ENCODE data around the gene INMT. TPM values are rescaled to one million over a fixed set of nuclear protein-coding genes. Genes with fewer than 3 reads are reported as not detected.

Gene INMT
- total RNA-seq, 1 donor from 2014 or later, result 35.5 TPM

DNA sequence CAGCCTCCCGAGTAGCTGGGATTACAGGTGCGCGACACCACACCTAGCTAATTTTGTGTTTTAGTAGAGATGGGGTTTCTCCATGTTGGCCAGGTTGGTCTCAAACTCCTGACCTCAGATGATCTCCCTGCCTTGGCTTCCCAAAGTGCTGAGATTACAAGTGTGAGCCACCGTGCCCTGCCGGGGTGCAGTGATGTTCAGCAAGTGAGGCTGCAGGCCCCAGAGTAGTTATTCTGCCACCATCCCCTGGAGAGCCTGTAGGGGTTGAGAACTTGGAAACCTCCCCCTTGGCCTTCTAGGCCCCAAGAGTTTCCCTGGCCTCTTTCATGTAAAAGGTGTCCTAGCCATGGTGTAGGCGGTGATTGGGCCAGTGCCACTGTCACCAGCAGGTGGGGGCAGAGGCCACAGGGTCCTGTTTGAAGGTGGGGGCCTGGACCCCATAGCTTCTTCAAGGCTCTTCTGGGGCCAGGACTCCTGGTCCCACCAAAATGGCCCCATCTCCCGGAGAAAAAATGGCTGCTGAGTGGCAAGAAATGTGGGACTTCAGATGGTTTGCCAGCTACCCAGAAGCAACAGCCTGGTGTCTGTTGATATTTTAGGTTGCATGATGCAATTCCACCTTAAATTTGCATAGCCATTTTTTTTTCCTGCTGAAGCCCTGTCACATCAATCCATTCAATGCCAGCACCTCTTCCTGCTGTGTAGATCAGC lies 25.5 kb upstream of the INMT start:
- Histone ChIP-seq H3K36me3 (ENCODE audit: control insufficient read depth in 3 of 3, insufficient read depth in 3 of 3, low read length in 3 of 3) (no peaks in the 10 kb centered on the region), H3K27me3 (ENCODE audit: control insufficient read depth in 3 of 3, insufficient read depth in 3 of 3, low read length in 3 of 3) (peaks cover 0 to 14% (median 0%) of the 10 kb centered on the region in 3 donors), H3K4me1 (ENCODE audit: control insufficient read depth in 3 of 3, insufficient read depth in 3 of 3, low read length in 3 of 3) (peaks cover 0 to 10% (median 0%) of the 10 kb centered on the region in 3 donors), H3K9me3 (ENCODE audit: control insufficient read depth in 3 of 3, low read length in 3 of 3) (no peaks in the 10 kb centered on the region), H3K9ac (ENCODE audit: low read depth in 1 of 3, low read length in 3 of 3) (no peak overlapping the region), H3K4me3 (ENCODE audit: low read length in 3 of 3) (no peak overlapping the region), H3K27ac (ENCODE audit: low read depth, low read length) (no peak overlapping the region)

DNA sequence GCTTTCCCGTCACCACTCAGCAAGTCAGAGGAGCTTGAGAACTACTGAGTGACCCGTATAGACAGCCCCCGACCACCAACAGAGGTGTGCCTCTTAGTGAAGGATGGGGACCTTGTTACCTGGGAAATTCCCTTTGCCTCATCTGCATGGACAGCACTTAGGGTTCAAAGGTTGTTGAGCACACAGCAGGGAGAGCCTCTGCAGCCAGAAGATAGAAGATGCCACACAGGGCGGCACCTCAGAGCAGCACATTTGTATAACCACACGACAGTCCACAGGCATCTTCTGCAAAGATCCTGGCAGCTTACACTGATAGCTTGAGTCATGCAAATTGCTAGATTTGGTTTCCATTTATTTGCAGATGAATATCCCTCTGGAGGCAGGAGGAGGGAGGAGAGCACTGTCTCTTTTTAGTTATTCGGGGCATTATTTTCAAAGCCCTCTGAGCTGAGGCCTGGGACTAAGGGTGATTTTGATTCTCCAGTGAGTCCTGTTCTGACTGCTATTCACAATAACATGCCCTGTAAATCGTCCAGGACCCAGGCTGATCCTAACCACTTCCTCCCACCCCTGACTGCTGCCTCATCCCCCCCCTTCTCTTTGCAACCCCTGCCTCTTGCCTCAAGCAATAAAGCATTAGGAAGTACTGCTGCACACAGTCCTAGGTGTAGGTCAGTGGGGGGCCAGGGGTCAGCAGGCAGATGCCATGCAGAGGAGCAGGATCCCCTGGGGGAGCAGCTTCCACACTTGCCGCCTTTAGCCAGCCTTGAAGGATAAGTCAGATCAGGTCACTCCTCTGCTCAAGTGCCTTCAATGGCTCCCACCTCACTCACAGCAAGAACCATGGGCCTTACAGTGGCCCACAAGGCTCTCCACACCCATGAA lies 24.6 kb upstream of the INMT start:
- H3K9ac ChIP-seq (ENCODE audit: low read depth in 1 of 3, low read length in 3 of 3), result peak overlapping the region in 1 of 3 donors; percentile 33
- no peaks in the 10 kb centered on the region for H3K9me3 ChIP-seq (ENCODE audit: control insufficient read depth in 3 of 3, low read length in 3 of 3)
- peaks cover 0 to 16% (median 0%) of the 10 kb centered on the region in 3 donors for H3K27me3 ChIP-seq (ENCODE audit: control insufficient read depth in 3 of 3, insufficient read depth in 3 of 3, low read length in 3 of 3)
- no peak overlapping the region for H3K4me3 ChIP-seq (ENCODE audit: low read length in 3 of 3)
- H3K4me1 ChIP-seq (ENCODE audit: control insufficient read depth in 3 of 3, insufficient read depth in 3 of 3, low read length in 3 of 3), result peaks cover 0 to 10% (median 0%) of the 10 kb centered on the region in 3 donors
- no peak overlapping the region for H3K27ac ChIP-seq (ENCODE audit: low read depth, low read length)
- no peaks in the 10 kb centered on the region for H3K36me3 ChIP-seq (ENCODE audit: control insufficient read depth in 3 of 3, insufficient read depth in 3 of 3, low read length in 3 of 3)

DNA sequence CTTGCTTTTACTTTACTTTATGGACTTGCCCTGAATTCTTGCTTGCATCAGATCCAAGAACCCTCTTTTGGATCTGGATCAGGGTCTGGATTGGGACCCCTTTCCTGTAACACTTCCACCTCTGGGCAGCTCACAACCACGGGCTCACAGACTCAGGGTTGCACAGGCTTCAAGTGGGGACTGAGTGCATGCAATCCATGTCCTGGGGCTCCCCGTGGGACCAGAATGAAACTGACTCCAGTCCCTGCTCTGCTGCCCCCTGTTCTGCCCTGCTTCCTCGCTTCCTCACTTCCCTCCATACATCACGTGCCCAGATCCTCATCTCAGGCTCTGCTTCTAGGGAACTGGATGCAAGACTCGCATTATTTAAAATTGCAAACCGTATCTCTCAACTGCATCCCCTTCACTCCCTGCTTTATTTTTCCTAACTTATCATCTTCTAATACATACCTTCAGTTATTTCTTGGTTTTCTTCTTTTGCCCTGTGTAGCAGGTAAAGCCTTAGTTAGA lies 23.3 kb upstream of the INMT start:
- no peak overlapping the region for H3K9ac ChIP-seq (ENCODE audit: low read depth in 1 of 3, low read length in 3 of 3)

DNA sequence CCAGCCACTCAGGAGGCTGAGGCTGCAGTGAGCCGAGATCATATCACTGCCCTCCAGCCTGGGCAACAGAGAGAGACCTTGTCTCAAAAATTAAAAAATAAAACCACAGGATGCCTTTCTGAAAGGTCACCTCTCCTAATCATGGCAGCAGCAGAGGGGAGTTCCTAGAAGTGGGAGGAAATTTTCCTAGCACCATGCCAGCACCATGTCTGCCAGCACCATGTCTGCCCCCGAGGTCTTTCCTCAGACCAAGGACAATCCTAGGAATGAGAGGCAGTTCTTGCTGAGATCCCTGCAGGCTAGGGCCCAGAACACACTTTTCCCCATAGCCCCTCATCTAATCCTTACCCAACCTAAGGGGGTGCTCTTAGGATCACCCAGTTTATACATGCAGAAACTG lies 22.3 kb upstream of the INMT start:
- no peak overlapping the region for H3K9ac ChIP-seq (ENCODE audit: low read depth in 1 of 3, low read length in 3 of 3)
- H3K4me3 ChIP-seq (ENCODE audit: low read length in 3 of 3), result no peak overlapping the region
- peaks cover 0 to 24% (median 0%) of the 10 kb centered on the region in 3 donors for H3K27me3 ChIP-seq (ENCODE audit: control insufficient read depth in 3 of 3, insufficient read depth in 3 of 3, low read length in 3 of 3)
- H3K9me3 ChIP-seq (ENCODE audit: control insufficient read depth in 3 of 3, low read length in 3 of 3), result no peaks in the 10 kb centered on the region
- no peak overlapping the region for H3K27ac ChIP-seq (ENCODE audit: low read depth, low read length)
- H3K36me3 ChIP-seq (ENCODE audit: control insufficient read depth in 3 of 3, insufficient read depth in 3 of 3, low read length in 3 of 3), result no peaks in the 10 kb centered on the region
- H3K4me1 ChIP-seq (ENCODE audit: control insufficient read depth in 3 of 3, insufficient read depth in 3 of 3, low read length in 3 of 3), result peaks cover 0 to 10% (median 0%) of the 10 kb centered on the region in 3 donors

More for the DNA sequence above, 23.3 kb upstream of the INMT start:
- Histone ChIP-seq H3K9me3 (ENCODE audit: control insufficient read depth in 3 of 3, low read length in 3 of 3) (no peaks in the 10 kb centered on the region), H3K27me3 (ENCODE audit: control insufficient read depth in 3 of 3, insufficient read depth in 3 of 3, low read length in 3 of 3) (peaks cover 0 to 22% (median 0%) of the 10 kb centered on the region in 3 donors), H3K27ac (ENCODE audit: low read depth, low read length) (no peak overlapping the region), H3K4me3 (ENCODE audit: low read length in 3 of 3) (no peak overlapping the region), H3K4me1 (ENCODE audit: control insufficient read depth in 3 of 3, insufficient read depth in 3 of 3, low read length in 3 of 3) (peaks cover 0 to 10% (median 0%) of the 10 kb centered on the region in 3 donors), H3K36me3 (ENCODE audit: control insufficient read depth in 3 of 3, insufficient read depth in 3 of 3, low read length in 3 of 3) (no peaks in the 10 kb centered on the region)

DNA sequence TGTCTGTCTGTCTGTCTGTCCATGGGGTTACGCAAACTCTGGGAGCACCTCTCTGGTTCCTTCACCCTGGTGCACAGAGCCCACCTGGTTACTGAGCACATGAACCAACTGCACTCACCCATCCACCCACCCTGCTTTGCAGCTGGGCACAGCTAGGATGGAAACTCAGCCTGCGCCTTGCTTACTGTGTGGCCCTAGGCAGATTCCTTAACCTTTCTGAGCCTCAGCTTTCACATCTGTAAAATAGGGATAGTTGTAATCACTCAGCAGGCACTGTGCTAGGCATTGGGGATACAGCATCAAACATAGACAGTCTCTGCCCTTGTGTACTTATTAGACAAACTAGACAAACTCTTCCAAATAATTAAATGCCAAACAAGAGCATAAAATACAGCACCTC lies 21.8 kb upstream of the INMT start:
- Histone ChIP-seq H3K9me3 (ENCODE audit: control insufficient read depth in 3 of 3, low read length in 3 of 3) (no peaks in the 10 kb centered on the region), H3K36me3 (ENCODE audit: control insufficient read depth in 3 of 3, insufficient read depth in 3 of 3, low read length in 3 of 3) (no peaks in the 10 kb centered on the region), H3K4me1 (ENCODE audit: control insufficient read depth in 3 of 3, insufficient read depth in 3 of 3, low read length in 3 of 3) (peaks cover 0 to 10% (median 0%) of the 10 kb centered on the region in 3 donors)

DNA sequence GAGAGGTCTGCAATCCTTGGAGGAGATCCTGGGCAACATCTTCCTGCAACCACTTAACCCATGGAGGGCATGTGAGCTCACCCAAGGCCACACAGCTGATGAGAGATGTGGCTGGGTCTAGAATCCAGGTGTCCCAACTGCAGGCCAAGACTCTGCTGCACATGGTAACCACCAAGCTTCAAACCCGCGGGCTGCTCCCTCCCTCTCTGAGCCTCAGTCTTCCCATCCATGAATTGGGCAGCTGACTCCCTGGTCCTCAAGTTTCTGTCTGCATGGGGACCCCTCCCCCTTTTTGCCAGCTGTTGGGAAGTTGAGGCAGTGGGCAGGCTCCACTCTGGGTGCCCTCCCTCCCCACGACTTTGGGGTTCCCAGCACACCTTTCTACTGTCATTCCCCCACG lies 20.9 kb upstream of the INMT start:
- Histone ChIP-seq H3K9ac (ENCODE audit: low read depth in 1 of 3, low read length in 3 of 3) (no peak overlapping the region), H3K9me3 (ENCODE audit: control insufficient read depth in 3 of 3, low read length in 3 of 3) (no peaks in the 10 kb centered on the region), H3K27me3 (ENCODE audit: control insufficient read depth in 3 of 3, insufficient read depth in 3 of 3, low read length in 3 of 3) (peaks cover 0 to 26% (median 0%) of the 10 kb centered on the region in 3 donors), H3K27ac (ENCODE audit: low read depth, low read length) (no peak overlapping the region), H3K4me1 (ENCODE audit: control insufficient read depth in 3 of 3, insufficient read depth in 3 of 3, low read length in 3 of 3) (peaks cover 0 to 10% (median 0%) of the 10 kb centered on the region in 3 donors), H3K36me3 (ENCODE audit: control insufficient read depth in 3 of 3, insufficient read depth in 3 of 3, low read length in 3 of 3) (no peaks in the 10 kb centered on the region), H3K4me3 (ENCODE audit: low read length in 3 of 3) (no peak overlapping the region)

More for the DNA sequence above, 21.8 kb upstream of the INMT start:
- Histone ChIP-seq H3K9ac (ENCODE audit: low read depth in 1 of 3, low read length in 3 of 3) (no peak overlapping the region), H3K27me3 (ENCODE audit: control insufficient read depth in 3 of 3, insufficient read depth in 3 of 3, low read length in 3 of 3) (peaks cover 0 to 26% (median 0%) of the 10 kb centered on the region in 3 donors), H3K4me3 (ENCODE audit: low read length in 3 of 3) (no peak overlapping the region), H3K27ac (ENCODE audit: low read depth, low read length) (no peak overlapping the region)

DNA sequence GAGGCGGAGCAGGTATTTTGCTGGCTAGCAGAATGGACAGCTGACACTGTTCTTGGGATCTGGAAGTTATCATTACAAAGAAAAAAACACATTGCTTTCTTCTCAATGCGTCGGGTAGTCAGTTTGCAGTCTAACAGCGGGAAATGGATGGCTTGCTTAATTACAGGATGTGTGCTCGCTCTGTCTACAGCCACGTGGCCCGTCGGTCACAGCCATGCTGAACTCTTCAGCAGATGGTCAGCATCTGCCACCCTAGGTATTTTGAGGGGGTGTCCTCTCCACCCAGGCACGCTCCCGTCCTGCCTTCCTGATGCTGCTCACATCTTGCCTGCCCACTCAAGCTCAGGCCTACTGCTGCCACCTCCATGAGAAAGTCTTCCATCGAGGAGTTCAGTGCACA lies 20.4 kb upstream of the INMT start:
- Histone ChIP-seq H3K4me1 (ENCODE audit: control insufficient read depth in 3 of 3, insufficient read depth in 3 of 3, low read length in 3 of 3) (peaks cover 0 to 10% (median 0%) of the 10 kb centered on the region in 3 donors), H3K9ac (ENCODE audit: low read depth in 1 of 3, low read length in 3 of 3) (no peak overlapping the region), H3K27ac (ENCODE audit: low read depth, low read length) (no peak overlapping the region), H3K4me3 (ENCODE audit: low read length in 3 of 3) (no peak overlapping the region), H3K9me3 (ENCODE audit: control insufficient read depth in 3 of 3, low read length in 3 of 3) (no peaks in the 10 kb centered on the region), H3K27me3 (ENCODE audit: control insufficient read depth in 3 of 3, insufficient read depth in 3 of 3, low read length in 3 of 3) (peaks cover 0 to 26% (median 0%) of the 10 kb centered on the region in 3 donors), H3K36me3 (ENCODE audit: control insufficient read depth in 3 of 3, insufficient read depth in 3 of 3, low read length in 3 of 3) (no peaks in the 10 kb centered on the region)

DNA sequence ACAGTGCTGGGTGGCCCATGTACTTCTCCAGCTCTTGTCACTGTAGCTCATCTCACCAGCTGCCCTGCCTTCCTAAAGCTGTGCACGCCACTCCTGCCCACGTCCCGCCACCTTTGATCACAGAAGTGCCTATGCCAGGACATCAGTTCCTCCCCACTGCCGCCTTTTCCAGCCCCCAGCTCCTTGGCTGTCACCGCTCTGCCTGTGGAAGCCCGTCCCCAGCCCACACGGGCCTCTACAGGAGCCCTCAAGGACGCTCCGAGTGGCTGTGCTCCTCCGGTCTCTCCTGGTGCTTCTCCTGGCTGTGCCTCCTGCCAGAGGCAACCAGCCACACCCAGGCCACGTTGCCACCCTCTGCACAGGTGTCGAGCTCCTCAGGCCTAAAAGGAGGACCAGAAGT lies 19.3 kb upstream of the INMT start:
- peaks cover 0 to 26% (median 0%) of the 10 kb centered on the region in 3 donors for H3K27me3 ChIP-seq (ENCODE audit: control insufficient read depth in 3 of 3, insufficient read depth in 3 of 3, low read length in 3 of 3)
- H3K9me3 ChIP-seq (ENCODE audit: control insufficient read depth in 3 of 3, low read length in 3 of 3), result no peaks in the 10 kb centered on the region
- H3K9ac ChIP-seq (ENCODE audit: low read depth in 1 of 3, low read length in 3 of 3), result no peak overlapping the region
- H3K36me3 ChIP-seq (ENCODE audit: control insufficient read depth in 3 of 3, insufficient read depth in 3 of 3, low read length in 3 of 3), result no peaks in the 10 kb centered on the region
- no peak overlapping the region for H3K4me3 ChIP-seq (ENCODE audit: low read length in 3 of 3)
- H3K4me1 ChIP-seq (ENCODE audit: control insufficient read depth in 3 of 3, insufficient read depth in 3 of 3, low read length in 3 of 3), result peaks cover 0 to 10% (median 0%) of the 10 kb centered on the region in 3 donors
- no peak overlapping the region for H3K27ac ChIP-seq (ENCODE audit: low read depth, low read length)

DNA sequence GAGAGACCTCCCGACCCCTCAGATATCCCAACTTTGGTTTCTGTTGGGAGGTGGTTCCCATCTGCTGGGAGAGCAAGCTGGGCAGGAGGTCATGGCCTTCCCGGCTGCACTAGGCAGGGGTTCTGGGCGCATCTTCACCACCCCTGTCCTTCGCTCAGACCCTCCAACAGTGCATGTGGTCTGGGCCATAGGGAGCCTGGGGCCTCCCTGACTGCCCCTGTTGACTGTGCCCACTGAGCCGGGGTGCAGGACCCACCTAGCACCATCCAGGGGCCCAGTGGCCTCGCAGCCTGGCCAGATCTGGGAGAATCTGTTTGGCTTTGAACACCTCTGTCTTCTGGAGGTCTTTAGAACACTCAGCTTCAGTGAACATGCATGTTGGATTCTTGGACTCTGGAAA lies 18.7 kb upstream of the INMT start:
- peaks cover 0 to 10% (median 0%) of the 10 kb centered on the region in 3 donors for H3K4me1 ChIP-seq (ENCODE audit: control insufficient read depth in 3 of 3, insufficient read depth in 3 of 3, low read length in 3 of 3)
- H3K27ac ChIP-seq (ENCODE audit: low read depth, low read length), result no peak overlapping the region
- H3K9ac ChIP-seq (ENCODE audit: low read depth in 1 of 3, low read length in 3 of 3), result no peak overlapping the region
- no peaks in the 10 kb centered on the region for H3K9me3 ChIP-seq (ENCODE audit: control insufficient read depth in 3 of 3, low read length in 3 of 3)
- peaks cover 0 to 26% (median 0%) of the 10 kb centered on the region in 3 donors for H3K27me3 ChIP-seq (ENCODE audit: control insufficient read depth in 3 of 3, insufficient read depth in 3 of 3, low read length in 3 of 3)
- H3K36me3 ChIP-seq (ENCODE audit: control insufficient read depth in 3 of 3, insufficient read depth in 3 of 3, low read length in 3 of 3), result no peaks in the 10 kb centered on the region
- no peak overlapping the region for H3K4me3 ChIP-seq (ENCODE audit: low read length in 3 of 3)
